Gastrocnemius medialis (tissue), 4 donors: ENCODE results near the gene VIPR2. TPM values are rescaled to one million over a fixed set of nuclear protein-coding genes. Genes with fewer than 3 reads are reported as not detected.

Experiments used
- ATAC-seq, 2 donors: fragments of 150-250 bp; one replicate each; pipeline ENCODE4 v1.9.1; 2016
- DNase-seq, 2 donors: peaks; one replicate each; pipeline ENCODE4 v3.0.0-alpha.2; 2019
- H3K27ac ChIP-seq, 4 donors: fragments of 200-600 bp; sonication (generic); 1 replicate in 1 of 4; 2 replicates in 3 of 4; pipeline ENCODE4 v1.5.1; 2016 to 2018; ENCODE audit warnings: mild to moderate bottlenecking in 2 of 4, moderate library complexity in 1 of 4
- H3K27me3 ChIP-seq, 3 donors: fragments of 200-600 bp; sonication (generic) in 2 of 3; 1 replicate in 1 of 3; 2 replicates in 2 of 3; pipeline versions ENCODE4 v1.5.1 to v1.6.0; 2016 to 2019; ENCODE audit warnings: mild to moderate bottlenecking in 1 of 3, moderate library complexity in 1 of 3
- H3K36me3 ChIP-seq, 2 donors: fragments of 200-600 bp; sonication (generic) in 1 of 2; one replicate each; pipeline ENCODE4 v1.5.1; 2017 to 2018
- H3K4me1 ChIP-seq, 2 donors: fragments of 200-600 bp; sonication (generic) in 1 of 2; one replicate each; pipeline ENCODE4 v1.5.1; 2016 to 2017; ENCODE audit warnings: mild to moderate bottlenecking in 2 of 2
- H3K4me3 ChIP-seq, 4 donors: fragments of 200-600 bp; sonication (generic) in 3 of 4; 1 replicate in 1 of 4; 2 replicates in 3 of 4; pipeline ENCODE4 v1.5.1; 2016 to 2019; ENCODE audit warnings: mild to moderate bottlenecking in 2 of 4
- H3K9me3 ChIP-seq, 3 donors: fragments of 200-600 bp; sonication (generic) in 2 of 3; 1 replicate in 1 of 3; 2 replicates in 2 of 3; pipeline ENCODE4 v1.5.1; 2016 to 2019
- POLR2A ChIP-seq, 2 donors: fragments of 450-650 bp; IDR thresholded peaks; one replicate each; pipeline ENCODE4 v1.6.1; 2017; ENCODE audit warnings: antibody characterized with exemption in 2 of 2, mild to moderate bottlenecking in 2 of 2, moderate library complexity in 2 of 2
- in situ Hi-C, 4 donors: fragments of 200-750 bp; cut with MboI; loops; one replicate each; pipeline versions ENCODE4 v1.15.0 to v1.8.0; 2017; ENCODE audit warnings: low sequenced_read_pairs in 4 of 4
- intact Hi-C: fragments of 100-400 bp; cut with DNase I; formaldehyde crosslinking; loops from one replicate; pipeline ENCODE4 v1.15.1; 2023; ENCODE audit warnings: low total_unique reads
- total RNA-seq, 4 donors: library from RNA; depleted of rRNA; stranded (reverse); fragments of >200 nt; gene quantifications; one replicate each; pipeline versions ENCODE4 v1.1.0 to v1.2.3, GENCODE V29; 2016
- TF ChIP-seq, protein P1 (sequence below), 5 experiments: fragments of 450-650 bp in 3 of 5; fragments of 200-600 bp in 2 of 5; sonication (generic) in 2 of 5; IDR thresholded peaks in 4 of 5; conservative IDR thresholded peaks in 1 of 5; 1 replicate in 4 of 5; 2 replicates in 1 of 5; pipeline ENCODE4 v1.5.1; 2016 to 2019; ENCODE audit warnings: antibody characterized with exemption in 5 of 5, mild to moderate bottlenecking in 3 of 5, moderate library complexity in 3 of 5

The VIPR2 gene
- total RNA-seq, 4 donors from 2014 or later, result 0.39 to 2.2 (median 0.80) TPM

GRCh38 chr7:159141660-159142059 is 3.0 kb downstream of the VIPR2 start:
- Histone ChIP-seq H3K4me3 (no peak overlapping the region), H3K9me3 (no peaks in the 10 kb centered on the region), H3K27ac (peak overlapping the region; percentile 6 to 52 (median 15)), H3K4me1 (peaks cover 10 to 11% of the 10 kb centered on the region in 2 donors), H3K27me3 (peaks cover 0 to 16% (median 7%) of the 10 kb centered on the region in 3 donors), H3K36me3 (no peaks in the 10 kb centered on the region)
- DNase-seq, result peak; percentile 16 to 53
- TF ChIP-seq, protein P1, sequence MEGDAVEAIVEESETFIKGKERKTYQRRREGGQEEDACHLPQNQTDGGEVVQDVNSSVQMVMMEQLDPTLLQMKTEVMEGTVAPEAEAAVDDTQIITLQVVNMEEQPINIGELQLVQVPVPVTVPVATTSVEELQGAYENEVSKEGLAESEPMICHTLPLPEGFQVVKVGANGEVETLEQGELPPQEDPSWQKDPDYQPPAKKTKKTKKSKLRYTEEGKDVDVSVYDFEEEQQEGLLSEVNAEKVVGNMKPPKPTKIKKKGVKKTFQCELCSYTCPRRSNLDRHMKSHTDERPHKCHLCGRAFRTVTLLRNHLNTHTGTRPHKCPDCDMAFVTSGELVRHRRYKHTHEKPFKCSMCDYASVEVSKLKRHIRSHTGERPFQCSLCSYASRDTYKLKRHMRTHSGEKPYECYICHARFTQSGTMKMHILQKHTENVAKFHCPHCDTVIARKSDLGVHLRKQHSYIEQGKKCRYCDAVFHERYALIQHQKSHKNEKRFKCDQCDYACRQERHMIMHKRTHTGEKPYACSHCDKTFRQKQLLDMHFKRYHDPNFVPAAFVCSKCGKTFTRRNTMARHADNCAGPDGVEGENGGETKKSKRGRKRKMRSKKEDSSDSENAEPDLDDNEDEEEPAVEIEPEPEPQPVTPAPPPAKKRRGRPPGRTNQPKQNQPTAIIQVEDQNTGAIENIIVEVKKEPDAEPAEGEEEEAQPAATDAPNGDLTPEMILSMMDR (IDR thresholded peaks at IDR 0.05 in 4 of 5, conservative IDR thresholded peaks at IDR 0.05 in 1 of 5), result no peak
- no peak for TF ChIP-seq POLR2A (IDR thresholded peaks at IDR 0.05)
- in situ Hi-C loops, result no loop called here
- peak; percentile 71 to 85 for ATAC-seq
- intact Hi-C loops, result loop anchor here (2.0 to 5.0 kb wide), 2 partner anchors 45 to 109 kb away; no protein-coding TSS in a partner anchor

GRCh38 chr7:159141167-159141566 is 3.5 kb downstream of the VIPR2 start:
- no peaks in the 10 kb centered on the region for H3K36me3 ChIP-seq
- H3K27ac ChIP-seq, result peak overlapping the region; percentile 6 to 52 (median 15)
- ATAC-seq (no peak), DNase-seq (no peak)
- peaks cover 10 to 11% of the 10 kb centered on the region in 2 donors for H3K4me1 ChIP-seq
- peaks cover 0 to 16% (median 7%) of the 10 kb centered on the region in 3 donors for H3K27me3 ChIP-seq
- in situ Hi-C loops (no loop called here), intact Hi-C loops (loop anchor here (2.0 to 5.0 kb wide), 2 partner anchors 44 to 109 kb away; no protein-coding TSS in a partner anchor)
- no peaks in the 10 kb centered on the region for H3K9me3 ChIP-seq
- H3K4me3 ChIP-seq, result no peak overlapping the region
- no peak for TF ChIP-seq POLR2A (IDR thresholded peaks at IDR 0.05)
- TF ChIP-seq, protein P1 (IDR thresholded peaks at IDR 0.05 in 4 of 5, conservative IDR thresholded peaks at IDR 0.05 in 1 of 5), result no peak

GRCh38 chr7:159140170-159140910 is 4.3 kb downstream of the VIPR2 start:
- no peak for TF ChIP-seq POLR2A (IDR thresholded peaks at IDR 0.05)
- TF ChIP-seq, protein P1 (IDR thresholded peaks at IDR 0.05 in 4 of 5, conservative IDR thresholded peaks at IDR 0.05 in 1 of 5), result no peak
- Histone ChIP-seq H3K27me3 (peaks cover 0 to 16% (median 7%) of the 10 kb centered on the region in 3 donors), H3K4me3 (no peak overlapping the region), H3K4me1 (peaks cover 8 to 10% of the 10 kb centered on the region in 2 donors), H3K36me3 (no peaks in the 10 kb centered on the region), H3K27ac (no peak overlapping the region), H3K9me3 (no peaks in the 10 kb centered on the region)
- intact Hi-C loops, result loop anchor here (2.0 to 5.0 kb wide), 2 partner anchors 44 to 108 kb away; no protein-coding TSS in a partner anchor
- ATAC-seq (no peak), DNase-seq (no peak)
- in situ Hi-C loops, result no loop called here

DNA sequence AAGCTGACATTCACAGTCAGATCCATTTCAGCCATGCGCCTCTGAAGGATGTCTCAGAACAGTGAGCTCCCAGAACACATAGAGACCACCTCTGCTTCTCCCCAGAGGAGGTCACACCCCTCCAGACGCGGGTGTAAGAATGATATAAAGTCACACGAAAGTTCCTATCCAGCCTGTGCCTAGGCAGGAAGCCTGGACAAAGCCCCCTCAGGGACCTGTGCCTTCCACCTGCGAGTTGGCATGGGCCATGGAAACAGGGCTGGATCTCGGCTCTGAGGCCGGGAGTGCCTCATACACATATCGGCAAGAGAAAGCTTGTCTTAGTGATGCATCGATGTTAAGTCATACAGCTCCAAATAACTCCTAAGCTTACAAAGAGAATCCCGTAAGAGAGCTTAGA is 5.0 kb downstream of the VIPR2 start:
- H3K4me3 ChIP-seq, result no peak overlapping the region
- intact Hi-C loops, result loop anchor here (2.0 to 5.0 kb wide), 2 partner anchors 43 to 107 kb away; no protein-coding TSS in a partner anchor
- in situ Hi-C loops, result no loop called here
- TF ChIP-seq, protein P1 (IDR thresholded peaks at IDR 0.05 in 4 of 5, conservative IDR thresholded peaks at IDR 0.05 in 1 of 5), result no peak
- peaks cover 0 to 13% (median 3%) of the 10 kb centered on the region in 3 donors for H3K27me3 ChIP-seq
- no peaks in the 10 kb centered on the region for H3K36me3 ChIP-seq
- no peak overlapping the region for H3K27ac ChIP-seq
- H3K9me3 ChIP-seq, result no peaks in the 10 kb centered on the region
- no peak for DNase-seq
- peaks cover 4 to 10% of the 10 kb centered on the region in 2 donors for H3K4me1 ChIP-seq
- no peak for ATAC-seq
